Panc1 (cell line): ENCODE results near the gene CACNA1I. TPM values are rescaled to one million over a fixed set of nuclear protein-coding genes. Genes with fewer than 3 reads are reported as not detected.
A peak's percentile ranks its signal among the peaks of the same experiment; 100 is the strongest.
"Not testable (repeated sequence)": the region's sequence is repeated elsewhere in the genome, so short reads cannot be mapped to it uniquely, and the experiment has no call there.

Experiments used
- ATAC-seq: fragments of 200-7000 bp; cut with Tn5 transposase; 2 replicates; pipeline ENCODE4 v1.9.1; 2020; ENCODE audit warnings: mild to moderate bottlenecking, moderate library complexity
- Bru-seq: library from RNA; stranded (reverse); fragments of 400-500 nt; gene quantifications from one replicate; lab custom pipeline; 2021; lab: Mats Ljungman, UMichigan
- BruChase-seq, 2 experiments: library from RNA; stranded (reverse); fragments of 400-500 nt; gene quantifications; one replicate each; lab custom pipeline; 2021; lab: Mats Ljungman, UMichigan
- BruUV-seq: library from RNA; stranded (reverse); fragments of 400-500 nt; replicated peaks from 2 replicates; lab custom pipeline; 2021; lab: Mats Ljungman, UMichigan
- CTCF ChIA-PET: fragments of 300-600 bp; sonication (Branson Sonifier 250); formaldehyde crosslinking; loops from one replicate; lab custom pipeline; 2022; ENCODE audit warnings: antibody characterized with exemption; lab: Charles Lee
- POLR2A ChIA-PET: fragments of 300-600 bp; sonication (Branson Sonifier 250); formaldehyde crosslinking; loops from one replicate; lab custom pipeline; 2022; ENCODE audit warnings: antibody characterized with exemption; lab: Charles Lee
- DNase-seq: peaks from one replicate; pipeline ENCODE4 v3.0.0-alpha.2; 2010; ENCODE audit warnings: low read depth, low spot score
- H3K27ac ChIP-seq: 2 replicates; pipeline ENCODE4 v1.5.1; 2011; ENCODE audit warnings: mild to moderate bottlenecking, low read length, inconsistent platforms
- H3K27me3 ChIP-seq: fragments of 200-500 bp; sonication (Bioruptor generic); 2 replicates; pipeline ENCODE4 v1.6.0; 2014; ENCODE audit warnings: low read length, inconsistent platforms; ENCODE audit not compliant: control insufficient read depth, insufficient read depth
- H3K36me3 ChIP-seq: fragments of 200-500 bp; sonication (Bioruptor generic); 2 replicates; pipeline ENCODE4 v1.5.1; 2014; ENCODE audit warnings: inconsistent platforms, mild to moderate bottlenecking, low read length, moderate library complexity; ENCODE audit not compliant: control insufficient read depth, insufficient read depth
- H3K4me1 ChIP-seq: 2 replicates; pipeline ENCODE4 v1.5.1; 2011; ENCODE audit warnings: inconsistent platforms, mild to moderate bottlenecking, low read length, moderate library complexity; ENCODE audit not compliant: control insufficient read depth, insufficient read depth
- H3K4me3 ChIP-seq, 2 experiments: 2 replicates each; pipeline ENCODE4 v1.5.1; 2011 to 2012; ENCODE audit warnings: low read depth in 2 of 2, low read length in 2 of 2, mild to moderate bottlenecking in 2 of 2, inconsistent platforms in 1 of 2, moderate library complexity in 1 of 2
- H3K9me3 ChIP-seq: fragments of 200-500 bp; sonication (Bioruptor generic); 2 replicates; pipeline ENCODE4 v1.5.1; 2014; ENCODE audit warnings: low read depth, mild to moderate bottlenecking, inconsistent platforms, low read length, moderate library complexity; ENCODE audit not compliant: control insufficient read depth, insufficient read depth
- CTCF ChIP-seq: fragments of 450-650 bp; IDR thresholded peaks from 2 replicates; pipeline ENCODE4 v1.5.1; 2017; ENCODE audit warnings: mild to moderate bottlenecking
- POLR2AphosphoS5 ChIP-seq: IDR thresholded peaks from 2 replicates; pipeline ENCODE4 v1.6.1; 2012; ENCODE audit warnings: mild to moderate bottlenecking, low read depth, low read length, moderate library complexity
- REST ChIP-seq, 2 experiments: IDR thresholded peaks; 2 replicates each; pipeline ENCODE4 v1.6.1; 2011 to 2012; ENCODE audit warnings: low read depth in 2 of 2, control low read depth in 1 of 2, low read length in 1 of 2, mild to moderate bottlenecking in 1 of 2, moderate library complexity in 1 of 2; ENCODE audit not compliant: insufficient read depth in 1 of 2
- SIN3A ChIP-seq: IDR thresholded peaks from 2 replicates; pipeline ENCODE4 v1.6.1; 2012; ENCODE audit warnings: low read depth, mild to moderate bottlenecking, low read length, moderate library complexity, borderline replicate concordance; ENCODE audit not compliant: insufficient read depth
- TCF7L2 ChIP-seq: IDR thresholded peaks from 2 replicates; pipeline ENCODE4 v1.6.1; 2011; ENCODE audit warnings: mild to moderate bottlenecking, low read depth, low read length, inconsistent platforms
- in situ Hi-C: cut with HindIII; loops from 2 replicates; pipeline ENCODE4 v1.10.0; 2016; ENCODE audit warnings: low sequenced_read_pairs, low pct_unique_long_range_greater_than_20kb
- intact Hi-C: fragments of 100-400 bp; cut with micrococcal nuclease; formaldehyde crosslinking; loops from one replicate; pipeline ENCODE4 v1.10.0; 2022; ENCODE audit not compliant: unreplicated experiment
- long read RNA-seq: library from polyadenylated mRNA; unstranded; transcript quantifications from one replicate; pipeline ENCODE4 v2.0.0, GENCODE V29; 2021; ENCODE audit not compliant: unreplicated experiment
- polyA plus RNA-seq: library from polyadenylated mRNA; unstranded; fragments of >200 nt; gene quantifications from one replicate; pipeline ENCODE4 v1.2.1, GENCODE V29; 2012; ENCODE audit warnings: missing spikeins; ENCODE audit not compliant: insufficient read length
- total RNA-seq: library from RNA; stranded (reverse); gene quantifications from one replicate; pipeline ENCODE4 v1.2.1, GENCODE V29; 2021; ENCODE audit not compliant: unreplicated experiment

The CACNA1I gene
- 0.23 TPM for total RNA-seq
- 0.53 TPM for polyA plus RNA-seq
- Bru-seq, nascent RNA = percentile 19 among the genes with signal in this experiment
- percentile 22 among the genes with signal in this experiment for BruChase-seq, experiment 1, labeled RNA remaining after a 2-hour chase
- percentile 22 among the genes with signal in this experiment for BruChase-seq, experiment 2, labeled RNA remaining after a 6-hour chase
- long read RNA-seq = 0 reads

- in situ Hi-C loops (no loop called here), intact Hi-C loops (no loop called here)
- TF ChIP-seq POLR2AphosphoS5 = no peak
- TF ChIP-seq CTCF = no peak
- TF ChIP-seq SIN3A = no peak
- TF ChIP-seq REST (IDR thresholded peaks at IDR 0.05; ENCODE audit: insufficient read depth in 1 of 2, low read depth in 2 of 2, low read length in 1 of 2) = no peak
- no peak for TF ChIP-seq TCF7L2
- Histone ChIP-seq H3K27ac (no peak within 1 kb of the TSS), H3K36me3 (no peaks in the 10 kb centered on the region), H3K9me3 (no peaks in the 10 kb centered on the region), H3K27me3 (no peaks in the 10 kb centered on the region), H3K4me1 (peaks cover 4% of the 10 kb centered on the region; the same call in 1 of the 2 replicates), H3K4me3 (no peak within 1 kb of the TSS)
- POLR2A ChIA-PET = no interaction called here
- BruUV-seq = no TSS peak
- CTCF ChIA-PET = interaction anchor here (0.8 kb wide), 1 partner anchor 466 kb away, joined by 3 read pairs; no protein-coding TSS in a partner anchor
- DNase-seq (no peak), ATAC-seq (no peak)
Measured at GRCh38 chr22:39570665-39571064, at the start of gene CACNA1I. Gene CACNA1I (plus strand): TSS chr22:39570753. CDS start chr22:39570753, 0 bp downstream.

GRCh38 chr22:39521106-39521885 lies 49.3 kb upstream of the CACNA1I start:
- in situ Hi-C loops, ATAC-seq, intact Hi-C loops, DNase-seq, H3K27me3 ChIP-seq, CTCF ChIA-PET, H3K9me3 ChIP-seq: not testable (repeated sequence)
- TF ChIP-seq POLR2AphosphoS5 = 0 out of 2 replicates have a peak, but pooled peaks have one; percentile 1
- H3K4me3 ChIP-seq = peak overlapping the region; percentile 75 to 84
- POLR2A ChIA-PET = interaction anchor here (1.1 kb wide), 1 partner anchor 10 kb away, joined by 4 read pairs; no protein-coding TSS in a partner anchor
- peak overlapping the region; percentile 95 for H3K27ac ChIP-seq
- H3K36me3 ChIP-seq = peaks cover 10% of the 10 kb centered on the region
- TSS peak; percentile 91 for BruUV-seq
- peaks cover 17% of the 10 kb centered on the region for H3K4me1 ChIP-seq

GRCh38 chr22:39522091-39522490 lies 48.5 kb upstream of the CACNA1I start:
- peaks cover 17% of the 10 kb centered on the region for H3K4me1 ChIP-seq
- DNase-seq, BruUV-seq, CTCF ChIA-PET, intact Hi-C loops, in situ Hi-C loops, H3K27me3 ChIP-seq, H3K9me3 ChIP-seq, ATAC-seq: not testable (repeated sequence)
- H3K36me3 ChIP-seq = peaks cover 10% of the 10 kb centered on the region
- H3K4me3 ChIP-seq = peak overlapping the region; percentile 75 to 84
- POLR2A ChIA-PET = interaction anchor here (0.8 kb wide), 1 partner anchor 26 kb away, joined by 7 read pairs; no protein-coding TSS in a partner anchor
- peak overlapping the region; percentile 95 for H3K27ac ChIP-seq
